Retinal pigment epithelial cell (primary cell): Measurements from ENCODE around the gene OPHN1.

Source experiments
- DNase-seq: peaks from one replicate; pipeline ENCODE4 v3.0.0-alpha.2; 2010; ENCODE audit warnings: low read depth
- H3K4me3 ChIP-seq: 2 replicates; pipeline ENCODE4 v1.5.1; 2011; ENCODE audit warnings: mild to moderate bottlenecking, low read length, control low read depth, moderate library complexity
- TF ChIP-seq, protein P1 (sequence below): conservative IDR thresholded peaks from 2 replicates; pipeline ENCODE4 v1.5.1; 2011; ENCODE audit warnings: low read depth, low read length, control low read depth, inconsistent platforms

OPHN1 gene

DNA sequence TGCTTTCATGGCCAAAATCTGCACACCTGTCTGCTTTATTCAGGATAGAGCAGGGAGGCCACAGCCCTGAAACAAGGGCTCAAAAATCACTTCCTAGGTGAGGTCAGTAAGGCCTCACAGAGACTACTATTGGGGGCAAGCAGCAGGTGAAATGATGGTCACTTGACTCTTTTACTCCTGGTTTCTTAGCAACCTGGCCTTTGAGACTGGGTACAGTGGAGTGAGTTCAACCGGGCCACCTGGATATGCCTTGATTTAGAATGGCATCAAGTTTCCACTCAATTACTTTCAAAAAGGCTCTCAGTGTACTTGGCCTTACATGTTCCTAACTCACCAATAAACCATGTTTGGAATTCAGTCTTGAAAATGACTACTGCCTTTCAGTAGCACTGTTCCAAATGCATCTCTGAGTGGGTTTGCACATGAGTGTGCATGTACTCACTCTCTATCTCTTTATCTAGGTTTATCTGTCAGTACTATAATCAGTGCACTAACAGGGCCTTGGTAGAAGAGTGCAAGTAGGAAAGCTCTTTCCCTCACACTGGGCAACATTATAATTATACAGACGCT lies 388.2 kb downstream of the OPHN1 start:
- no peak for DNase-seq
- no peak overlapping the region for H3K4me3 ChIP-seq
- TF ChIP-seq, protein P1, sequence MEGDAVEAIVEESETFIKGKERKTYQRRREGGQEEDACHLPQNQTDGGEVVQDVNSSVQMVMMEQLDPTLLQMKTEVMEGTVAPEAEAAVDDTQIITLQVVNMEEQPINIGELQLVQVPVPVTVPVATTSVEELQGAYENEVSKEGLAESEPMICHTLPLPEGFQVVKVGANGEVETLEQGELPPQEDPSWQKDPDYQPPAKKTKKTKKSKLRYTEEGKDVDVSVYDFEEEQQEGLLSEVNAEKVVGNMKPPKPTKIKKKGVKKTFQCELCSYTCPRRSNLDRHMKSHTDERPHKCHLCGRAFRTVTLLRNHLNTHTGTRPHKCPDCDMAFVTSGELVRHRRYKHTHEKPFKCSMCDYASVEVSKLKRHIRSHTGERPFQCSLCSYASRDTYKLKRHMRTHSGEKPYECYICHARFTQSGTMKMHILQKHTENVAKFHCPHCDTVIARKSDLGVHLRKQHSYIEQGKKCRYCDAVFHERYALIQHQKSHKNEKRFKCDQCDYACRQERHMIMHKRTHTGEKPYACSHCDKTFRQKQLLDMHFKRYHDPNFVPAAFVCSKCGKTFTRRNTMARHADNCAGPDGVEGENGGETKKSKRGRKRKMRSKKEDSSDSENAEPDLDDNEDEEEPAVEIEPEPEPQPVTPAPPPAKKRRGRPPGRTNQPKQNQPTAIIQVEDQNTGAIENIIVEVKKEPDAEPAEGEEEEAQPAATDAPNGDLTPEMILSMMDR = no peak

DNA sequence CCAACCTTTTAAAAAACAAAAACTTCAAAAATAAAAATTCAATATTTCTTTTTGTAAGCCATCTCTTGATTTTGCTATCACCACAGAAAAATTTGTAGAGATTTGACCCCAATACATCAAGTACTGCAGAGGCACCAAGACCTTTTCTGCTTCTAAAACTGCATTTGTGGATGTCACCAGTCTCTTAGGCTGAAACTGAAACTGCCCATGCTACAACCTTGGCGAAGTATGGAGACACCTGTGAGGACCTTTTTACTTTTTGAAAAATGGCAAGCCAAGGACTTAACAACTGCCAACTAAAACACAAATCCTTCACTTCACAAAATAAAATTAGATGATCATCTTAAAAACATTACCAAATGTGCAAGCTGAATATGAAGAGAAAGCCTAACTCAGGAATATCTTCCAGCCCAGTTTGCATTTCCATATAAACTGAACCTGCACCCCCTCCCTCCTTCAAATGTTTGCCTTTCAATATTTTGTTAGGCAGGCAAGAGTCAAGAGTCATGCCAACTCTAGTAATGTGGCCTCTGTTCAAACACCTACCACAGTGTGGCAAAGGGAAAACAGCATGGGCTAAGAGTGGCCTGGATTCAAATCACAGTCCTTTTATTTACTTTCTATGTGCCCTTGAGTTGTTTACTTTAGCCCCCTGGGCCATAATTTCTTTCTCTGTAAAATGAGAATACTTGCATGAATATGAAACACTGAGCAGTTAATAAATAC lies 389.4 kb downstream of the OPHN1 start:
- no peak overlapping the region for H3K4me3 ChIP-seq
- no peak for DNase-seq
- TF ChIP-seq, protein P1 = no peak

DNA sequence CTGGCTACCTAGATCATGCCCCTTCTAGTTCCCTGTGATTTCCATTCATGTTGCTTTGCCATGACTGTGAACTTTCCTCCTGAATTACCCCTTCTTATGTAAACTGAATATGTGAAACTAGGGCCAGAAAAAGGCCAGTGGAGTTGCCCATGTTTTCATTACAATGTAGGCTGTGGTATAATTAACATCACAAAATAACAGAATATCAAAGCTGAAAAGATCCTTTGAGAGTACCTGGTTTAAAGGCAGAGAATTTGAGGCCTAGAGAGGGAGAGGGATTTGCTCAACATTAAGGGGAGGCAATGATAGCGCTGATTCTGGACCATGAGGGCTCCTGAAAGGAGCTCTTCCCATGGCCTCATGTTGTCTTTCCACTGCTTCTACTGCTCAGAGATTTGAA lies 392.2 kb downstream of the OPHN1 start:
- TF ChIP-seq, protein P1 = no peak
- no peak for DNase-seq

DNA sequence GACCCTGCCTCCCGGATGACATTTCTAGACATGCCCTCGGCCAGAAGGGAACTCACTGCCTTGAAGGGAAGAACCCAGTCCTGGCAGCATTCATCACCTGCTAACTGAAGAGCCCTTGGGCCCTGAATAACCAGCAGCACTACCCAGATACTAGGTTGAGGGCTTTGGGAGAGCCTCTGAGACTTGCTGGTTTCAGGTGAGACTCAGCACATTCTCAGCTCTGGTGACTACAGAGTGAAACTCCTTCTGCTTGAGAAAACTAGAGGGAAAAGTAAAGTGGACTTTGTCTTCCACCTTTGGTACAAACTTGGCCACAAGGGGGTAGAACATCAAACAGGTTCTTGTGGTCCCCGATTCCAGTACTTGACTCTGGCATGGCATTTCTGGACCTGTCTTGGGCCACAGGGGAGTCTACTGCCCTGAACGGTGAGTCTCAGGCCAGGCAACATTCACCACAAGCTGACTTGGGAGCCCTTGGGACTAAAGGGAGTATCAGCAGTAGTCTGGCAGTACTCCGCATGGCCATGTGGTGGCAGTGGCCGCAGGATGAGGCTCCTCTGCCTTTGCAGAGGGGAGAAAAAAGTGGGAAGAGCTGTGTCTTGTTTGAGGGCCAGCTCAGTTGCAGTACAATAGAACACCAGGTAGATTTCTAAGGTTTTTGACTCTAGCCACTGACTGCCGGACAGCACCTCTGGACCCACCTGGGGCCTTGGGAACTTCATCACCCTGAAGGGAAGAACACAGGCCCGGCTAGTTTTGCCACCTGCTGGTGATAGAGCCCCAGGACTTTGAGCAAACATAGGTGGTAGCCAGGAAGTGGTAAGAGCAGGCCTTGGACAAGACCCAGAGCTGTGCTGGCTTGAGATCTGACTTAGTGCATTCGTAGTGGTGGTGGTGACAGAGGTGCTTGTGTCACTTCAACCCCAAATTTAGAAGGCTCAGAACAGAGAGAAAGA lies 414.8 kb downstream of the OPHN1 start:
- DNase-seq = peak; percentile 4

More for the DNA sequence above, 392.2 kb downstream of the OPHN1 start:
- H3K4me3 ChIP-seq = no peak overlapping the region

DNA sequence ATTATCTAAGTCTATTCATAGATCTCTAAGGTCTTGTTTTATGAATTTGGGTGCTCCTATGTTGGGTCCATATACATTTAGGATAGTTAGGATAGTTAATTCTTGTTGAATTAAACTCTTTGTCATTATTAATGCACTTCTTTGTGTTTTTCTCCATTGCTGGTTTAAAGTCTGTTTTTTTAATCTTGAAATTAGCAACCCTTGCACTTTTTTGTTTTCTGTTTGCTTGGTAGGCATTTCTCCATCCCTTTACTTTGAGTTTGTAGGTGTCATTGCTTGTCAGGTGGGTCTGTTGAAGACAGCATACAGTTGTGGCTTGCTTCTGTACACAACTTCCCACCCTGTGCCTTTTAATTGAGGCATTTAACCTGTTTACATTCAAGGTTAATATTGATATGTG lies 434.8 kb downstream of the OPHN1 start:
- TF ChIP-seq, protein P1 = no peak
- DNase-seq = no peak
- H3K4me3 ChIP-seq = no peak overlapping the region

More for the DNA sequence above, 414.8 kb downstream of the OPHN1 start:
- H3K4me3 ChIP-seq = no peak overlapping the region
- TF ChIP-seq, protein P1 = peak; percentile 63
